Upper lobe of left lung (tissue), 4 donors: ENCODE results near the gene JAZF1.

Experiments
- CTCF ChIP-seq, 6 experiments: fragments of 450-650 bp in 4 of 6; fragments of 200-600 bp in 2 of 6; sonication (generic) in 2 of 6; IDR thresholded peaks; one replicate each; pipeline ENCODE4 v1.5.1; 2016 to 2019; ENCODE audit warnings: antibody characterized with exemption in 6 of 6
- EP300 ChIP-seq, 4 donors: sonication (generic); formaldehyde crosslinking; IDR thresholded peaks; one replicate each; pipeline ENCODE4 v1.5.1; 2017; ENCODE audit warnings: antibody characterized with exemption in 4 of 4, control low read depth in 2 of 4
- POLR2A ChIP-seq, 4 donors: fragments of 450-650 bp; IDR thresholded peaks; one replicate each; pipeline ENCODE4 v1.5.1; 2016 to 2017; ENCODE audit warnings: antibody characterized with exemption in 4 of 4, mild to moderate bottlenecking in 2 of 4
- POLR2AphosphoS5 ChIP-seq, 2 donors: sonication (generic); formaldehyde crosslinking; IDR thresholded peaks; one replicate each; pipeline ENCODE4 v1.5.1; 2017; ENCODE audit warnings: antibody characterized with exemption in 2 of 2

GRCh38 chr7:28086198-28086597 lies 94.4 kb downstream of the JAZF1 start:
- TF ChIP-seq POLR2AphosphoS5 (IDR thresholded peaks at IDR 0.05) (no peak), CTCF (IDR thresholded peaks at IDR 0.05) (no peak), POLR2A (IDR thresholded peaks at IDR 0.05) (no peak), EP300 (IDR thresholded peaks at IDR 0.05) (no peak)
